Activated CD4-positive, CD25-positive, alpha-beta regulatory T cell treated with anti-CD3 and anti-CD28 coated beads, Interleukin-2, amount 50 U/mL, for 16 hours (primary cell): Measurements from ENCODE around the gene ARAP1.
A peak's percentile ranks its signal among the peaks of the same experiment; 100 is the strongest.

ENCODE experiments used
- DNase-seq: peaks from one replicate; pipeline ENCODE4 v3.0.0-alpha.2; 2020; ENCODE audit warnings: low read depth, low spot score

ARAP1 gene

DNA sequence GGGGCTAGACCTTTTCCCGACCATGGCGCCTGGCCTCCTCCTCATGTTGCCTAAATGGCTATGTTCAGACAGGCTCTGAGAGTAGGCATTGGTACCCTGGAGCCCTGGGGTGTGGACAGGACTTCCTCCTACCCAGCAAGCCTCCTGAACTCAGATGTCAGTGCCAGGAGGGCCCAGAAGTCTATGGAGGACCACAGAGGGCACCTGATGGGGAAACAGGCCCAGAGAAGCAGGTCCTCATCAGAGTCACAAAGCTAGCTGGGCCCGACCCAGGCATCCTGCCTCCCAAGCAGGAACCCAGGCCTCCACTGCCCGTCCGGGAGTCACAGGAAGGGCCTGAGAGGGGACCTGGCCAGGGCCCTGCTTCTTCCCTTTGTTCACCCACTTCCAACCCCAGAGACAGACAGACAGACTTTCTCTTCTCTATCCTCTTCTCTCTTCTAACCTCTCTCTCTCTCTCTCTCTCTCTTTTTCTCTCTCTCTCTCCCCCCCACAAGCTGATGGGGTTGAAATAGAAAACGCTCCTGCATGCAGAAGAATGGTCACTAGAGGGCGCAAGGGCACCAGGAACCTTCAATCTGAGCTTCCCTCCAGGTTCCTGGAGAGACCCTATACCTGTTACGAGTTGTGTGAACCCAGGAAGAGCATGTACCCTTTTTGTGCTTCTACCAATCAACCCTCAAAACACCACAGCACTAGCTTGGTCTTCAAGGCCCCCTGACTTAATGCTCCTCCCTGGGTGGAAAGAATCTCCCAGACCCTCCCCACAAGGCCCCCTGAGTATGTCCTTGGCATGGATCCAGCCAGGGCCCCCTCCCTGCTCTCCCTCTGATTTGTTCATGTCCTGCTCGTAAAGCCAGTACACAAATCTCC is 27.1 kb downstream of the ARAP1 start:
- DNase-seq: peak; percentile 62

DNA sequence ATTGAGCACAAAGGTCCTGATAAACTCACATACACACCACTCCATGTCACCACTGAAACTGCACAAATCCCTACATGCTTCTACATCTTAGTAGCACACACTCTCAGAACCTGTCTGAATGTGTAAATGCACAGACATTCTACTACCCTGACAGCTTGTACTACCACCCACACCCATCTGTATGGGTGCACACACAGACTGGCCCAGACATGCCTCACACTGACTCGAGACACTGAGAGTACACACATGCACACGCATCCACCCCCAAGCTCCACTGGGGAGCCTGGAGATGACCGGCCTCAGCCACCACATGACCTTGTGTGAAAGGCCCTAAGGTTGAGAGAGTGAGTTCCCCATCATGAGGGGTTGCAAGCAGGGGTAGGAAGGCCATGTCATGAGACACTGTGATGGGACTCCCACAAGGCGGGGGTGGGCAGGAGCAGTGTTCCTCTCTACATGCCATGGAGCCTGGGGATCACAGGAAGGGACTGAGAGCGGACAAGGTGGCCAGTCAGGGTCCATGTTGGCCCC is 28.1 kb downstream of the ARAP1 start:
- no peak for DNase-seq

GRCh38 chr11:72723508-72723907 is 28.7 kb downstream of the ARAP1 start:
- DNase-seq: no peak

DNA sequence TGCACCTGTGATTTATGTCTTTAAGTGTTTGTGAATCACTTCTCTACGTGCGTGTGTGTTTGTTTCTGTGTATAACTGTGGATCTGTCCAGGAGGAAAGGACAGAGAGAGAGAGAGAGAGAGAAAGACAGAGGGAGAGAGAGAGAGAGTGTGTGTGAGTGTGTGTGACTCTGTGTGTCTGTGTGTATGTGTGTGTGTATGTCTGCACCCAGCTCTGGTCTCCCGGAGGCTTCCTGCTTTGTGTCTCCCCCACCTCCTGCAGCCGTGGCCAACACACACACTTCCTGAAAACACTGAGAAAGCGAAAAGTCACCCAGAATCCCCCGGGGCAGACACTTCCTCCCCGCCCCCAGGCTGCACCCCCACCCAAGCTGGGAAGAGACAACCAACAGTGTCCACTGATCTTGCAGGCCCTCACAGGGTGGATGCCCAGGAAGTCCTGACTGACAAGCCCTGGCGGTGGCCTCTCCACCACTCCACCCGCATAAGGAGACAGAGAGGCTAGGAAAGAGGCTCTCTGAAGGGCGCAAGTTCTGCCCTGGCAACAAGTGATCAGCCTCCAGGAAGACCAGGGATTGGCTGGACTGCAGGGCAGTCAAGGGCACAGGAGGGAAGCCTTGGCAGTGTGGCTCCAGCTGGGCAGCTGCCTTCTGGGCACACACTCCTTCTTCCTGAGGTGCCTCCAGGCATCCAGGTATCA is 30.0 kb downstream of the ARAP1 start:
- DNase-seq: peak; percentile 66

DNA sequence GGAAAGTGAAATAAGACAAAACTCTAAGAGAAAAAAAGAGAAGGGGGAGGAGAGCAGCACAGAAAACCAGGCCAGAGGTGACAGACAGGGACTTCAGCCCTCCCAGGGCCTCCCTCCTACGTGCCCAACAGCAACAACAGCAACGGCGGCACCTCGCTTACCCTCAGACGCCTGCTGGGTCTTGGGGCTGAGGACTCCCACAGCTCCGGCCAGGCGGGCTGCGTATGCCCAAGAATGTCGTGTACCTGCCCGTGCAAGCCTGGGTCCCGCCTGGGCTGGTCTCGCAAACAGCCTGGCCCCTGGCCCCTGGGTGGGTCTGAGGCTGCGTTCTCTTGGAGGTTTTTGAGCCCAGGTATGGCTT is 30.5 kb downstream of the ARAP1 start:
- peak; percentile 11 for DNase-seq

DNA sequence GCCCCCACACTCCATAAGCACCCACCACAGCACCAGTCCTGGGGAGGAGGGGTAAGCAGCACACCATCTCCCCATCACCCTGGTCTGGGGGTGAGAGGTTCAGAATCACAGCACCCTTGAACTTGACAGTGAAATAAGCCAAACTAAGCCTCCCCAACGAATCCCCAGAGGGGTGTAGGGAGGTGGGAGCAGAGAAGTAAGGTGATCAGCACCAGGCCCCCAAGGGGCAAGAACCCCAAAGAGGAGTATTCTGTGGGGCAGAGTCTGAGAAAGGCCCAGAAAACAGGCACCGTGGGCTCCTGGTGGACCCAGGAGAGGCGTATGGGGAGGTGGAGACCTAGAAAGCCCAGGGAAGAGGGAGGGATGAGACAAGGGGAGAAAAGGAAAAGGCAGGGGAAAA is 30.9 kb downstream of the ARAP1 start:
- DNase-seq: no peak

DNA sequence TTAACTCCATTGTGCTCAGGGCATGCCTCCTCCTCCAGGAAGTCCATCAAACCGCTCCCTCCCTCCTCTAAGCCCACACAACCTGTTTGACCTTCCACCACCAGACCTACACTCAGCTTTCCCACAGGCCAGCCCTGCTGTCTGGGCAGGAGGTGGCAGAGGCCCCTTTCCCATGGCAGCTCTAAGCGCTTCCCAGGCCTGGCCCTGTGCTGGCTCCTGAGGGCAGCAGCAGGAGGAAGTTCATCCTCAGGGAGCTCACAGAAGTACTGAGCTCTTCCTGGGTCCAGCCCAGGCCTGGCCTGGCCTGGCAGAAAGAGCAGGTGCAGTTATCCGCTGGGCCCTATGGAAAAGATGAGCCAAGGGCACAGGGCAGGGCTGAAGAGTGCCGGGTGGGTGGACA is 31.4 kb downstream of the ARAP1 start:
- no peak for DNase-seq

- no peak for DNase-seq
These were observed 32.2 kb downstream of the ARAP1 start for GRCh38 chr11:72720047-72720446.

DNA sequence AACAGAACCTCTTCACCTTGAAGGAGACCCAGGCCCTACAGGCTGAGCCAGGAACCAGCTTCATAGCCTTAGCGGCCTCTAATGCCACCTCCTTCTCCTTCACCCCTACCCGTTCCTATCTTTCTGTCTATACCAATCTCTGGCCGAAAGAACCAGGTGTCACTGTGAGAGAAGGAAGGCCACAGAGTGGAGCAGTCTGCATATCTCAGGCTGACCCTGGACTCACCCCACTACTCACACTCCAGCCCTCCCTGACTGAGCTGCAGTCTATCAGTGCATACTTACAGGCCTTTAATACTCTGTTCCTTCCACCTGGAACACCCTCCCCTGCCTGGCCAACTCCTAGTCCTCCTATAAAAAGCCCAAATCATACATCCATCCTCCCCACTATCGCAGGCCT is 32.7 kb downstream of the ARAP1 start:
- DNase-seq: no peak

GRCh38 chr11:72719144-72719543 is 33.1 kb downstream of the ARAP1 start:
- DNase-seq: no peak

DNA sequence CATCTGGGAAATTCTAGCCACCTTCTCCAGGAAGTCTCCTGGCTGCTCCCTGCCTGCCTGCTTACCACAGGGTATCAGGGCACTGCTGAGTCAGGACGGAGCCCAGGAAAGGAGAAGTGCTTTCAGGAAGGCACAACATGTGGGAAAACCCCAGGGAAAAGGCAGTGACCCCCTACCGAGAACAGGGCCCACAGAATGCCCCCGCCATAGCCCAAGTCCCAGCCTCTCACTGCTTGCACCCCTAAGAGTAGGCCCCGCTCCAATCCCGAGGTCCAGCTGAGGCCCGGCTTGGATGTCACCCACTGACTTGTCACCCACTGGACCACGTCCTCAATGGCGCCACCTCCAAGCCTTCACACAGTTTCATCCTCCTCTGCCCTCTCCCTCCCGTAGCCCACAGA is 34.1 kb downstream of the ARAP1 start:
- no peak for DNase-seq

DNA sequence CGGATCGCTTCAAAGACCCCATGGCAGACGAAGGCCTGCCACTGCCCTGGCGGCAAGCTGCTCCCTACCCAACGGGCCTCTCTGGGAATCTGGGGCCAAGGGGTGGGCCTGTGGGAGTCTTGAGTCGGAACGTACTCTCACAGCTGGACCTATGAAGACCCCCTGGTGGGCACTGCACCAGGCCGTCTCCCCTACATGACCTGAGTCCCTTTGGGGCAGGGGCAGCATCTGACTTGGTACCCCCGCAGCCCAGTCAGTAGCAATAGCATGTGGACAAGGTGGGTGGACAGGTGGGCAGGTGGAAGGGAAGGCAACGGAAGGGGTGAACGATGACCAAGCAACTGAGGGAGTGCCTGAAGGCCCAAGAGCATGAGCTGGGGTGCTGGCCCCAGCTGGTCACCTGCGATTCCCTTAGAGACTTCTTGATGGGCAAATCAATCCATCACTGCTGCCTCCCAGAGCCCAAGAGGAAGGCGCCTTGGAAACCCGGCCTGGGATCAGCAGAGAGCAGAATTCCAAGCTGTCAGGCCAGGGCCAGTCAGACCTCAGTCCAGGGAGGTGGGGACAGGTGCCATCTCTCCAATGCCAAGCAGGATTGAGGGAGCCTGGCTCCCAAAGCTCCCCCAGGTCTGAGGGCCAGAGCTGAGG is 35.3 kb downstream of the ARAP1 start:
- no peak for DNase-seq

- DNase-seq: no peak
These were observed 35.9 kb downstream of the ARAP1 start for GRCh38 chr11:72716290-72716689.

DNA sequence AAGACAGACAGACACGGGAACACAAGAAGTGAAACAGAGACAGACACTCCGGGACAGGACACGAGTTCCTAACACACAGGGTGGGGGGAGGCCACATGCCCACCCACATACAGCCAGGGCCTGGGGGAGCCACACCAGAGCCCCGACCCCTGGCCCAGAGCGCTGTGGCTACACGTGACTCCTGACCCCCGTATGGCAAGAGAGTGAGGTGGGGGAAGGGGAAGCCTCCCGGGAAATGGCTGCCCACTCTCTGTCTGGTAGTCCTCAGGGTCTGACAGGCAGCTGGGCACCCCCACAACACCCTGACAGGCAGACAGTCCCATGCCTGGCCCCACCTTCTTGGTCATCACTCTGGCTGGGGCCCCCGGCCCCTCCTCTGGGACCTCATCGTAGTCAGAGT is 39.4 kb downstream of the ARAP1 start:
- DNase-seq: no peak

DNA sequence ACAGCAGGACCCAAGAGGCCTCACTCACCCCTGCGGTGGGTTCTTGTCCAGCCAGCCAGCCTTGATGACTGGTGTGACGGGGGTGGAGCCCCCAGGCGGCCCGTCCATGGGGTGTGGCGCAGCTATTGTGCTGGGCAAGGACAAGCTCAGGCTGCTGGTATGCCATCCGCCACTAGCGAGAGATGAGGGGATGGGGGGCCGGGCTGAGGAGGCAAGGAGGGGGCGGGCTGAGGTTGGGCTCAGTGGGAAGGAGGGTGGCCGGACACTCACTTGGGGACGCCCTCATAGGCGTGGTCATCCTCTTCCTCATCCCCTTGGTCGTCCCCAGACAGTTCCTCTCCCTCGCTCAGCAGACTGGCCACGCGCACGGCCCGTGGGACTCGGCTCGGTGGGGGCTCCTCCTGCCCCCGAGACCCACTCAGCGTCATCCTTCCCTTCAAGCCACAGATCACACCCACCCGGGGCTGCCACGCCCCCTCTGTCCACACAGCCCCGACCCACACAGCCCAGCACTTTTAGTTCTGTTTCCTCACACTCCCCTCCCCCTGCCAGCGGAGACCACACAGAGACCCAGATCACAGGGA is 39.9 kb downstream of the ARAP1 start:
- DNase-seq: no peak

DNA sequence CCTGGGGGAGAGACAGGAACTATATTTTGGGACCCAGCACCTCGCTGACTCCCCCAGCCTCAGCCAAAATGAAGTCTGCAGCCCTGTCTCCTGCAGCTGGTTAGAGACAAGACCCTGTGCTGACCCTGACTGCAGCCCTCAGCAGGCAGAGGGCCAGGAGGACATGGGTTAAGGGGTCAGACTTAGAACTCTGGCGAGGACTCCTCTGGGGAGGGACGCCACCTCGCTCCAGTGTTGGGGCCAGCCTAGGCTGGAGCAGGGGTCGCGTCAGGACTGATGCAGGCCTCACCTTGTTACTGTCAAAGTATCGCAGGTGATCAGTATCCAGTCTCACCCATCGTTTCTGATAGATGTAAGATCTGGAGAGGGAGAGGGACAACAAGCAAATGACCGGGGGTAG is 41.1 kb downstream of the ARAP1 start:
- no peak for DNase-seq

DNA sequence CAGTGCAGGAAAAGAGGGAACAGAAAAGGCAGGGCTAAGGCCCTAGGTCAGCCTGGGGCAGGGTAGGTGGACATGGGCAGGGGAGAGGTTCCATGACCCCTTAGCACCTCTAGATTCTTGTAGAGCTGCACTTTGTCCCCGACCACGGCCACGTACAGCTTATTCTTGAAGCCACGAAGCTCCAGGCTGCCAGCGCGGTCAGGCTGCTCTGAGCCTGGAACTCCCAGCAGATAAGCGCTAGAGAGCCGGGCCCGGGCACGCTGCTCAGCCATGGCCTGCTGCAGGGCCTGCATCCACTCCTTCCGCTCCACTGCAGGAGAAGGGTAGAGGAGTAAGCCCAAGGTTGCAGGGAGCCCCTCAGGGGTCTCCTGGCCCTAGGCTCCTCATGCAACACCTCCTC is 41.9 kb downstream of the ARAP1 start:
- no peak for DNase-seq

GRCh38 chr11:72709478-72710238 is 42.5 kb downstream of the ARAP1 start:
- no peak for DNase-seq

DNA sequence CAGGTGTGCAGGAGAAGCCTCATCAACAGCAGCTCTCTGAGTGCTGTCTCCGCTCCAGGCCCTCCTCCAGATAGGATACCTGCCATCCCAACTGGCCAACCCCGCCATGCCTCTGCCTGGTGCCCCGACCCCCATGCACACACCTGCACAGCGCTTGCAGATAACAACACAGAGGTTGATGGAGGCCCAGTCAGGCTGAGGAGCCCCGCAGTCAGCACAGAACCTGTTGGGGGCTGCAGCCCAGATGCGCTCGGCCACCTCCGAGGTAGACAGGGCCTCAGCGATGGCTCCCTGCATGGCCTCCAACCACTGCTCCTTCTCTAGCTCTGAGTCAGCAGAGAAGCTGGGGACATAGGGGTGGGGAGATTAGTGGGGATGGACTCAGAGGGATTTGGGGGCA is 45.2 kb downstream of the ARAP1 start:
- no peak for DNase-seq

DNA sequence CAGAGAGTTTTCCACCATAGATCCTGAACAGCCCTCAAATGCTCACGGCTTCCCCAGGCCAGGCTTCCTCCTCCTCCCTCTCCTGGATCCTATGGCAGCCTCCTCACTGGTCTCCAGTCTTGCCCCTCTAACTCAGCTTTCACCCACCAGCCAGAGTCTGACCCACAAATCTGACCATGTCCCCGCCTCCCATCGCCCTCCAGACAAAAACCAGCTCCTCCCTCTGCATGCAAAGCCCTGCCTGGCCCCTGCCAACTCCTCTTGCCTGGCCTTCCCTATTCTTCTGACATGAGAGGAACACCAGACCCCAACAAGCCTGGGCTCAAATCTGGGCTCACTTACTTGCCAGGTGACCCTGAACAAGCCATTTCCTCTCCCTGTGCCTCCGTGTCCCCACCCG is 45.6 kb downstream of the ARAP1 start:
- no peak for DNase-seq
